Stimulated activated CD4-positive, alpha-beta T cell treated with anti-CD3 and anti-CD28 coated beads, Interleukin-1b, Interleukin-23, amount 100 ng/mL, for 48 hours (primary cell): Measurements from ENCODE around the gene B4GALNT3.

ENCODE experiments used
- DNase-seq: peaks from one replicate; pipeline ENCODE4 v3.0.0-alpha.2; 2020

B4GALNT3 gene

DNA sequence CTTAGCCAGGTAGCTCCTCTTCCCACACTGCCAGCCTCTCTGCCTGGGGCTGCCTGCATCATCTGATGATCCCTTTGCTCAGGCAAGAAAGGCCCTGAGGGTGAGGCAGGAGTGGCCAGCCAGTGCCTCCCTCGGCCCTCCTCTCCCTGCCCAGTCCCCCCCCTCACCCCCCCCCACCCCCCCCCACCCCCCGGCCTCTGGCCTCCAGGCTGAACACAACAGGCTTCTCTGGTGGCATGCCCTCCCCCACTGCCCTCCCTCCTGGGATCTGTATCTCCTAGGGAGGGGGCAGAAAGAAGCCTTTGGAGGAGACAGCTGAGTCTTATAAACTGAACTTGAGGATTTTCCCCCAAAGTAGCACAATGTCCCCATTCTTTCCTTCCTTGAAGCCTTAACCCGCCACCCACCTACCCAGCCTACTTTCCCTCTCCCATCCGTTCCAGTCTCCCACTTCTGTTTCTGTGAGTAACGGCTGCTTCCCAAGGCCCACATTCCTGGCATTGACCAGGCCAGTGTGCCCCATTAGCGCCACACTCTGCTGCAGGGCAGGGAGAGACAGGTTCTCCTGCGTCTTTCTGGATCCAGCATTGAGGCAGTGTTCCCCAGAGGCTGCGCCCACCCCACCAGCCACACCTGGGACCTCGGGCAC lies 82.1 kb downstream of the B4GALNT3 start:
- DNase-seq = no peak

DNA sequence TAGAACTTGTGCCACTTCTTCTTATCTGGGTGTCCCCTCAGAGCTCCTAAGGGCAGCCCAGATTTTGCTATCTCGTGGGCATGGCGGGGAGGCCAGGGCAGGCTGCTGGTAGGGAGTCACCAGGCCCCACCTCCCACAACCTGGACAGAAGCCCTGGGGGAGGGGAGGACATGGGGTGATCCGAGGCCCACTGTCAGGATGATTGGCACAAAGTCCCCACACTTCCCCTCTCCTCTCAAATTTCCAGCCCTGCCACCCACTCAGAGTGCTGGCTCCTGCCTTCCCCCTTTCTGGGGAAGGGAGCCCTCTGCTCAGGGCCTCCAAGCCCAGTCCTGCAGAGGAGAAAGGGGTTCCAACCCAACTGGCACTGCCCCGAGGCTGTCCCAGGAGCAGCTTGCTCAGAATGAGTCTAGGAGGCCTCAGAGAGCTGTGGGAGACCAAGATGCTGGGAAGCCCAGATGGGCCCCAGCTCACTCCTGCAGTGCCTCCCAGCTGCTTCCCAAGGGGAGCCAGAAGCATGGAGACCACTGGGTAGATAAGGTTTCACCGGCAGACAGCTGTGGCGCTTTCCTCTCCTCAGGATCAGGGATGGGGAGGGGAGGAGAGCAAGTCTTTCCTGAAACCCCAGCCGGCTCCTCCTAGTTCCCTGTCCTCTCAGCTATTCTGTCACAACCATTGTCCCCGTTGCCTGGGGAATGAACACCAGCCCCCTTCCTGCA lies 82.8 kb downstream of the B4GALNT3 start:
- DNase-seq = no peak

DNA sequence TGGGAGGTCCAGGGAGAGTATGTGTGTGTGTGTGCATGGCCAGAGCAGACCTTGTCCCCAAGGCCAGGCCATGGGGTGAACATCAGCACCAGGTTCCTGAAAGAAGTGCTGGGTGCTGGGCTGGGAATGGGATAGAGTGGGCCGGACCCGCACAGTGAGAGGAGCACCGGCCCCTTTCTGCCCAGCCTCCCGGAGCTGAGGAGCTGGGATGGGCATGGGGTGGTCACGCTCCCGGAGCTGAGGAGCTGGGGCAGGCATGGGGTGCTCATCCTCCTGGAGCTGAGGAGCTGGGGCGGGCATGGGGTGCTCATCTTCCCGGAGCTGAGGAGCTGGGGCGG lies 83.3 kb downstream of the B4GALNT3 start:
- DNase-seq = no peak

DNA sequence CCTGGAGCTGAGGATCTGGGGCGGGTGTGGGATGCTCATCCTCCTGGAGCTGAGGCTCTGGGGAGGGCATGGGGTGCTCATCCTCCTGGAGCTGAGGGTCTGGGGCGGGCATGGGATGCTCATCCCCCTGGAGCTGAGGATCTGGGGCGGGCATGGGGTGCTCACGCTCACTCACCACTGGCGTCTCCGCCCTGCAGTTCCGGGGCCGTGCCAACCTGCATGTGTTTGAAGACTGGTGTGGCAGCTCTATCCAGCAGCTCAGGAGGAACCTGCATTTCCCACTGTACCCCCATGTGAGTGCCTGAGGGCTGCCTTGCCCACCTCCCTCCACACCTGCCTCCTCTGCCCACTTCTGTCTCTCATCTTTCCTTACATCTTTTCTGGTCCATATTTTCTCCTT lies 84.4 kb downstream of the B4GALNT3 start:
- no peak for DNase-seq

DNA sequence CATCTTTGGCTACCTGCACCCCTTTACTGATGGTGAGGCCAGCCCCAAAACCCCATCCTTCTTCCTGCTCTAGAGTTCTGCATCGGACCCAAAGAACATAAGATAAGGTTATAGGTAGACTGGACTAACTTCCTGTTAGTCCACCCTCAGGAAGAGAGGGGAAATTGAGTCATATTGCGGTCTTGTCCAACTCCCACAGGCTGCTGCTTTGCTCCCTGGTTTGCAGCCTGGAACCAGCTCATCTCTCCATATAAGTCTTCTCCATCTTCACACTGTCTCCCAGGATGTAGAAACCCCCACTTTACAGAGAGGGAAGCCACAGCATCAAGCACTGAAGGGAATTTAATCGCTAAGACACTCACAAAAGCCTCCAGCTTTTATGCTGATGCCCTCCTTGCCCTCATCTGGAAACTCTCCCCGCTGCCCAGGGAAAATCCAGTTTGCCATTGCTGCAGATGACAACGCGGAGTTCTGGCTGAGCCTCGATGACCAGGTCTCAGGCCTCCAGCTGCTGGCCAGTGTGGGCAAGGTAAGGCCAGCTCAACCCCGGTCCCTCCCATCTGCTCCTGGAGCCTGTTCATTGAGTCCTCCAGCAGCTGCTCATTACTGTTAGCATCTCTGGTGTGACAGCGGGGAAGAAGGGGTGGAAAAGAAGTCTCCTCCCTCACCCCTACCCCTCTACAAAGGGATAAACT lies 85.3 kb downstream of the B4GALNT3 start:
- DNase-seq = no peak

DNA sequence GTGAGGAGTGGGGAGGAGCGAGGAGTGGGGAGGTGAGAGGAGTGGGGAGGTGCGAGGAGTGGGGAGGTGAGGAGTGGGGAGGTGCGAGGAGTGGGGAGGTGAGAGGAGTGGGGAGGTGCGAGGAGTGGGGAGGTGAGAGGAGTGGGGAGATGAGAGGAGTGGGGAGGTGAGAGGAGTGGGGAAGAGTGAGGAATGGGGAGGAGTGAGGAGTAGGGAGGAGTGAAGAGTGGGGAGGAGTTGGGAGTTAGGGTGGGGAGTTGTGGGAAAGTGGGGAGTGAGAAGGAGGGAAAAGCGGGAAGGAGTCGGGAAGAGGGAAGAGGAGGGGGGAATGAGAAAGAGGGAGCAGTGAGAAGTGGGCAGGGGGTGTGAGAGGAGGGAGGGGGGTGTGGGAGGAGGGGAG lies 86.1 kb downstream of the B4GALNT3 start:
- no peak for DNase-seq

DNA sequence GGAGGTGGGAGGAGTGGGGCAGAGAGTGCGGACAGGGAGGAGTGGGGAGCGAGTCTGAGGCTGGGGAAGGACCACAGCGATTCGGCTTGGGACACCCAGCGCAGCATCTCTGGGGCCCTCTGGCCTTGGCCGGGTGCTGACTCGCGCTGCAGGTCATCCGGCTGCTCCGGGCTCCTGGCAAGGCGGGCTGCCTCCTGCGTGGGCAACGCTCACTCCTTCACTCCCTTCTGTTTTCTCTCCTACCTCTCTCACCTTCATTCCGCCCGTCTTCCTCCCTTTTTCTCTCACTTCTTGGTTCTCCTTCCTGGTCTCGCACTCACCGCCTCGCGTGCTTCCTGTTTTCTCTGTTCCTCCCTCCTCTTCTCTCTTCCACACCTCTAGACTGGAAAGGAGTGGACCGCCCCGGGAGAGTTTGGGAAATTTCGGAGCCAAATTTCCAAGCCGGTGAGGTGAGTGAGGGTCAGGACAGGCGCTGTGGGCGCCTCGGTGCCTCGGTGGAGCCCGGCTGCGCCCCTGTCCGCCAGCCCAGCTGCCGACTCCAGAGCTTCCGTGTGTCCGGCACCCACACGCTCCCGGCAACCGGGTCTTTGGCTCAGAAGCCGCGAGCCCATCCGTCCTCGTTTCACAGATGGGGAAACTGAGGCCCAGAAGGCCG lies 86.7 kb downstream of the B4GALNT3 start:
- DNase-seq = no peak

DNA sequence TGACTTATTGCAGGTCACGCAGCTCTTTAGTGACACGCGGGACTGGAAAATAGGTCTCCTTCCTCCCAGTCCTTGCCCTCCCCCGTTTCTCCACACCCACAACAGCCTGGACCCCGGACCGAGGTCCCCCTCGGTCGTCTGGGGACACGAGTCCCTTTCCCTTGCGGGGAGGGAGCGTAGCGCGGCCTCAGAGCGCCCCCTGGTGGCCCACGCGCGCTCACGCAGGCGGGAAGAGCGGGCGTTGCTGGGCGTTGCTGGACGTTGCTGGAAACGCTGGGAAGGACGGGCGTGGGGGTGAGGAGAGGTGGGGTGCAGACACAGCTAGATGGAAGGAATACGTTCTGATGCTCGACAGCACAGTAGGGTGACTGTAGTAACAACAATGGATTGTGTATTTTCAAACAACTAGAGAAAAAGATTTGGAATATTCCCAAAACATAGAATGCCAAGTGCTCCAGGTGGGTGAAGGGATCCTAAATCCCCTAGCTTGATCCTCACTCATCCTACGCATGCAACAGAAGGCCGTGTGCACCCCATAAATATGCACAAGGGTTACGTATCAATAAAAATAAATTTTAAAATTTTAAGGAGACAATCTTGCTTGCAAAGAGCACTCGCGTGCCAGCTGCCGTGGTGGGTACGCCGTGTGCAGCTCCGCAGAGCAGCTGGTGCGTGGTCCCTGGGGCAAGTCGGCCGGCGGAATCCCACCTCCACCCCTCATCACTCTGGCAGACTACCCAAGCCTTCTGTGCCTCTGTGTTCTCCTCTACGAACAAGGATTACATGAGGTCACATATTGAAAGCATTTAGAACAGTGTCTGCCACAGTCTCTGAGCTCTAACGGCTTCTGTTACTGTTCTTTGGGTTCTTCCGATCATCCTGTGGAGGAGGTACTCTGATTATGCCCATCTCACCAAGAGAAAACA lies 87.4 kb downstream of the B4GALNT3 start:
- DNase-seq = peak; percentile 65

DNA sequence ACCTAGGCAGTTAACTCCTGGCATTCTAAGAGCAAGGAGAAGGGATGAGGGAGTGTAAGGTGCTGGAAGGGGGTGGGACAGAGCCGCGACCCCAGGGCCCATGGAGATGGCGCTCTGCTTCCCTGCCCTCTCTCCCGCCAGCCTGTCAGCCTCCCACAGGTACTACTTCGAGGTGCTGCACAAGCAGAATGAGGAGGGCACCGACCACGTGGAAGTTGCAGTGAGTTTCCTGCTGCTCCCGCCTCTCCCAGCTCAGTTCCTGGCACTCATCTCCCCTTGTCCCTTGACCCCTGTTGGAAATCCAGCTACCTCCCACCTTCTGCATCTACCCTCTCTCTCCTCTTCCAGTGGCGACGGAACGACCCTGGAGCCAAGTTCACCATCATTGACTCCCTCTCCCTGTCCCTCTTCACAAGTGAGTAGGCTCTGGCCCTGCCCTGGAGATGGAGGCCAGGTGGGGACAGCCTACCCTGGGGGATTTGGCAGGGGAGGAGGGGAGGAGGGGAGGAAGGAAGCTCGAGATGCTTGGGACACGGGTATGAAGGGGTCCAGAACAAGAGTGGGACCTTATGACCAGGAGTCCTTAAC lies 88.2 kb downstream of the B4GALNT3 start:
- DNase-seq = no peak

DNA sequence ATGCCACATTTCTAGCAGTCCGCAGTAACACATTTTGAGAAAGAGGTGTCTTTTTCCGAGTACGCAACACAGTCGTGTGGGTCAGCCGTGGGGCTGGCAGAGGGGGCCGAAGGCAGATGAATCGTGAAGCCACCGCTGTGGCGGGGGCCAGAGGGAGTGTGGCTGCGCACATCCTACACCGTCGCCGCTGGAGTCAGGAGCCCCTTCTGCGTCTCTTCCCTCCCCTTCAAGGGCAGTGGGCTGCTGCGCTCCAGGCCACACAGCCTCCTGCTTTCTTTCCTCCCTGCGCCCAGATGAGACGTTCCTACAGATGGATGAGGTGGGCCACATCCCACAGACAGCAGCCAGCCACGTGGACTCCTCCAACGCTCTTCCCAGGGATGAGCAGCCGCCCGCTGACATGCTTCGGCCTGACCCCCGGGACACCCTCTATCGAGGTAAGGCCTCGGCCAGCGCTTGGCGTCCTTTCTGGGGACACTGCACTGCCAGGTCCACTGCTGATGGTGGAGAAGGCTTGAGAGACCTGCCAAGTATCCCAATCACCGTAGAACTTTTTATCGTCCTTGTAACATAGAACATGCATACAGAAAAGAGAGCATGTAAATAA lies 89.8 kb downstream of the B4GALNT3 start:
- DNase-seq = no peak

DNA sequence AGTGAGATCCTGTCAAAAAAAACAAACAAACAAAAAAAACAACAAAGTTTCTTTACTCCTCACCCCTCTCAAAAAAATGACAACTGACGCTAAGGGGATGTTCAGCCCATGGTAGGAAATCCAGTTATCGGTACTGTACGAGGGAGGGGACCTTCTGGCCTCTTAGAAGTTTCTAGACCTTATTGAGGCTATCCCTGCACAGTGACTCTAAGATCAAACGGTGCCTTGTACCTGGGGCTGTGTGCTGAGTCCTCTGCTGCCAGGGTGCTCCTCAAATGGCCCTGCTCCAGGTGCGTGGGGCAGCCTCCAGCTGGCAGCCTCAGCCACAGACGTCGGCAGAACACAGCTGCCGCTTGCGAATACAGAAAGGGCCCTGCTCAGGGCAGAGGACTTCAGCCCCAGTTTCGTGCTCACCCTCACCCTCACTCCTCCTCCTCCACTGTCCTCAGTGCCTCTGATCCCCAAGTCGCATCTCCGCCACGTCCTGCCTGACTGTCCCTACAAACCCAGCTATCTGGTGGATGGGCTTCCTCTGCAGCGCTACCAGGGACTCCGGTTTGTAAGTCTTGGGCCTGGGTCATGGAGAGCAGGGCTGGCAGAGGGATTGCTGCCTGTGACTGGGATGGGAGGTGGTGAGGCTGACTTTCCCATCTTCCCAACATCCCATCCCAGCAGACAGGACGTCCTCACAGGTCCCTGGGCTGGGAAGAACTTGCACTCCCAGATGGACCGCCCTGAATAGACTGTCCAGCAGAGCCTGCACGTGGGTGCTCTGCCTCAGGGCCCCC lies 90.9 kb downstream of the B4GALNT3 start:
- DNase-seq = no peak

DNA sequence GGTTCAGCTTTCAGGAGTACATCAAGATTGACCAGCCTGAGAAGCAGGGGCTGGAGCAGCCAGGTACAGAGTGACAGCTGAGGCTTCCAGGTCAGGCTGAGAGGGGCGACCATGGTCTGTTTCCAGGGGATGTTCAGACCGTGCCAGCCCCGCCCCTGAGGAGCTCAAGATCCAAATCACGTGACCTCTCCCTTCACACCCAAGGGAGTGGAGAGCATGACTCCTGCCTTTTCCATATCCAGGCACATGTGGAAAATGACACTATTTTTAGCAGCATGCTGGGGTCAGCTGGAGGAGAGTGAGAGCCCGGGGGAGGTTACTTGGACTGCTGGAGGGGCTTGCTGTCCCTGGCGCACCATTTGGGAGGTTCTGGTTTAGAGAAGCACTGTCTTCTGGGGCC lies 92.7 kb downstream of the B4GALNT3 start:
- no peak for DNase-seq

DNA sequence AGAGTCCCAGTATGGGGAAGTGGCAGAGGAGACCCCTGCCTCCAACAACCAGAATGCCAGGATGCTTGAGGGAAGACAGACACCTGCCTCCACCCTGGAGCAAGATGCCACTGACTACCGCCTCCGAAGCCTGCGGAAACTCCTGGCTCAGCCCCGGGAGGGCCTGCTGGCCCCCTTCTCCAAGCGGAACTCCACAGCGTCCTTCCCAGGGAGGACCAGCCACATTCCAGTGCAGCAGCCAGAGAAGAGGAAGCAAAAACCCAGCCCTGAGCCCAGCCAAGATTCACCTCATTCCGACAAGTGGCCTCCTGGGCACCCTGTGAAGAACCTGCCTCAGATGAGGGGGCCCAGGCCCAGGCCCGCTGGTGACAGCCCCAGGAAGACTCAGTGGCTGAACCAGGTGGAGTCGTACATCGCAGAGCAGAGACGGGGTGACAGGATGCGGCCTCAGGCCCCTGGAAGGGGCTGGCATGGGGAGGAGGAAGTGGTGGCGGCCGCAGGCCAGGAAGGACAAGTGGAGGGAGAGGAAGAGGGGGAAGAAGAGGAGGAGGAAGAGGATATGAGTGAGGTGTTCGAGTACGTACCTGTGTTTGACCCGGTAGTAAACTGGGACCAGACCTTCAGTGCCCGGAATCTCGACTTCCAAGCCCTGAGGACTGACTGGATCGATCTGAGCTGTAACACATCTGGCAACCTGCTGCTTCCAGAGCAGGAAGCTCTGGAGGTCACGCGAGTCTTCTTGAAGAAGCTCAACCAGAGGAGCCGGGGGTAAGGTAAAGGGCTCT lies 93.7 kb downstream of the B4GALNT3 start:
- DNase-seq = no peak

DNA sequence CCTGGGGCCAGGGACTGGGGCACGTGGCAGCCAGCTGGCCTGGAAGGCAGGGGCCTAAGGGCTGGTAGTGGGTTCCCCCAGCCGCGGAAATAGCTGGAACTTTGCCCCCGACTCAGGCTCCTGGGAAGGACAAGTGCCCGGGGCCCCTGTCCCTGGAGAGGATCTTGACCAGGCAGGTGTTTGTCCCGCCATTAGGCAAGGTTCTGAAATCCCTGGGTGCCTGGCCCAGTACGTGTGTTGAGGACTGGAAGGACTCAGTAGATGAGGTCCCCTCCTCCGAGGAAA lies 94.2 kb downstream of the B4GALNT3 start:
- no peak for DNase-seq

DNA sequence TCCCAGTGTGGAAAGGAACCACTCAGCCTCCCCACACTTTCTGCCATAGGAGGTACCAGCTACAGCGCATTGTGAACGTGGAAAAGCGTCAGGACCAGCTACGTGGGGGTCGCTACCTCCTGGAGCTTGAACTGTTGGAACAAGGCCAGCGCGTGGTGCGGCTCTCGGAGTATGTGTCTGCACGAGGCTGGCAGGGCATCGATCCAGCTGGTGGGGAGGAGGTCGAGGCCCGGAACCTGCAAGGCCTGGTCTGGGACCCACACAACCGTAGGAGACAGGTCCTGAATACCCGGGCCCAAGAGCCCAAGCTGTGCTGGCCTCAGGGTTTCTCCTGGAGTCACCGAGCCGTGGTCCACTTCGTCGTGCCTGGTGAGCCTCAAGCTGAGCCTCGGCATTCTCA lies 96.8 kb downstream of the B4GALNT3 start:
- no peak for DNase-seq

DNA sequence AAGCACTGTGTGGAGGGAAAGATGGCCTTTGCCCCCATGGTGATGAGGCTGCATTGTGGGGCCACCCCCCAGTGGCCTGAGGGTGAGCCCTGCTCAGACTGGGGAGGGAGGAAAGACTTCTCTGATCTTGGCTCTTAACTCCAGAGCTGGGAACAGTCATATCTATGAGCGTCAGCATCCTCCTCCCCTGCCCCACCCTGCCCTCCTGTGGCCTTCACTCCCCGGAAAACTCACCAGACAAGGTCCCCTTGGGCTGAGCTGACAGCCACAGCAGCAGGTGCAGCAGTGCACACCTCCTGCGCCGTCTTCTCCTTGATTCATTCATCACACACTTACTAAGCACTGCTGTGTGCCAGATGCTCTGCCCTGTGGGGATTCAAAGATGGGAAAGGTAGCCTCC lies 98.8 kb downstream of the B4GALNT3 start:
- DNase-seq = no peak

DNA sequence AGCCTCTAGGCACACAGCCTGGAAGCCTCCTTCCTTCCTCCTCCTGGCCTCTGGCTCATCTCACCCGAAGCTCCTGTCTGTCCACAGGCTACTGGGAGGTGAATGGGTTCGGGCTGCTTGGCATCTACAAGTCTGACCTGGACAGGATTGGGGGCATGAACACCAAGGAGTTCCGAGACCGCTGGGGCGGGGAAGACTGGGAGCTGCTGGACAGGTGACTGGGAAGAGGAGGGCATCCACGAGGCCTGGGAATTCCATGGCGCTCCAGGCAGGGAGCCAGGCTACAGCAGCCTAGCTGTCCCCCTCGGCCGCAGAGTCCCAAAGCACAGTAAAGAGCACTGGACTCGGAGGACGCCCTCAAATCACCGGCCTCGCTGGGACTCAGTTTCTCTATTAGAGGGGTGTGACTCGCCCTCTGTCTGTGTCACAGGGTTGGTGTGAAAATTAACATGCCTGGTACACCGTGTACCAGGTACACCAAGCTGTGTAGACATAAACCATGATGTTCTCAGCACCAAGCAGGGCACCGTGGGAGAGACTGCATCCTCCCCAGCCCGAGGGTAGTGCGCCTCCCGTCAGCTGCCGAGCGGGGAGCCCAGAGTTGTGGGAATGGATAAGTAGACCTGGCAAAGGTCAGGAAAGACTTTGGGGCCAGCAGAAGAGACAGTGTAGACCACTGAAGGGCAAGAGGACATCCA lies 99.6 kb downstream of the B4GALNT3 start:
- DNase-seq = no peak

DNA sequence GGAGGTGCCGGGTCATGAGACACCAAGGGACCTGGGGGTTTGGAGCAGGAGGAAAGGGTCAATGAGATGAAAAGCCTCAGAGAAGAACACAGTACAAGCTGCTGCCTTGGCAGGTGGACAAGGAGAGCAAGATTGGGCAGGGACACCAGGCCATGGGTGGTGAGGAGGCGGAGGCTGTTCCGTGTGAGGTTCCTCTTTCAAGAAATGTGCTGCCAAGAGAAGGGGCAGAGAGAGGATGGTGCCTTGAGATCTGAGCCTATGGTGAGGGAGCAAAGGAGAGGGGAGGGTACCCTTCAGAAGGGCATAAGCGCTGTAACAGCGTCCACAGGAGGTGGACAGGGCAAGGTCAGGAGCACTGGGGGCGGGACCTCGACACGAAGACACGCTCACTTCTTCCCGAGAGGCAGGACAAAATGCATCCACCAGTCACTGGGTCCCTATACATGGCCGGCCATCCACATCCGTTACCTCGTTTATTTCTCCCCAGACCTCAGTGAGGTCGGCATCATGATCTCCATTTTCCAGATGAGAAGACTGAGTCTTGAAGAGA lies 100.2 kb downstream of the B4GALNT3 start:
- no peak for DNase-seq

DNA sequence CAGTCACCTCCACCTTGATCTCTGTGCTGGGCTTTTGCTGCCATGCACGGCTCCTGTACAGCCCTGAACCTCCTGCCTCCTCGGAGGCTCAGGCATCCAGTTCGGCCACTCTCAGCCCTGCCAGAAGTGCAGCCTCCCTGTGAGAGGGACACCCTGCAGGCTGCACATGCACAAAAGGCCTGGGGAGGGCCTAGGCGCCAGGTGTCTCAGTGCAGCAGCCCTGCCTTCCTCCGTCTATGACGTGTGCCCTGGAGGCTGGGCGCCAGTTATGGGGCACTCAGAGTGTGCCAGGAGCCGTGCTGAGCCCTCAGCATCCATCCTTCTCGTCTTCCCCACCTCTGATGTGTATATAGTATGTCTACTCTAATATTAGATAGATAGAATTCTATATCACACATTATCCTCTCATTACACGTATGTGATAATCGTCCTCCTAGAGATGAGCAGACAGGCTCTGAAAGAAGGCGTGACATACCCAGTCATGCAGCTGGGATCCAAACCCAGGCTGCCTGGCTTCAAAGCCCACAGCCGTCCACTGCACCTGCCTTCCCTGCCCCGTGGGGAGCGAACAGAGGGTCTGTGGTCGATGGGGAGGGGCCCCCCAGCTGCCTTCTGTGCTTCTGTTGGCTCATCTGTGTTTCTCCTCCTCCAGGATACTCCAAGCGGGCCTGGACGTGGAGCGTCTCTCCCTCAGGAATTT lies 101.1 kb downstream of the B4GALNT3 start:
- no peak for DNase-seq
